K562 (cell line): ENCODE results near the gene CNIH4. TPM values are rescaled to one million over a fixed set of nuclear protein-coding genes. Genes with fewer than 3 reads are reported as not detected.

Experiments
- ATAC-seq: fragments of 200-7000 bp; cut with Tn5 transposase; 3 replicates; pipeline ENCODE4 v1.9.1; 2020; ENCODE audit warnings: moderate library complexity
- BruUV-seq: library from RNA; stranded (reverse); fragments of 400-500 nt; replicated peaks from 2 replicates; lab custom pipeline; 2021; lab: Mats Ljungman, UMichigan
- CTCF ChIA-PET: fragments of 300-600 bp; formaldehyde crosslinking; extraction: SDS; loops from one replicate; lab custom pipeline; 2021; ENCODE audit warnings: low intra/inter-chr PET ratio; lab: Yijun Ruan, JAX
- POLR2A ChIA-PET: fragments of 300-600, 350-650 bp; sonication (Branson Sonifier 250); formaldehyde crosslinking; extraction: SDS; loops from one replicate; lab custom pipeline; 2021; ENCODE audit warnings: antibody characterized with exemption, inconsistent platforms; lab: Yijun Ruan, JAX
- DNase-seq, 4 experiments: peaks; one replicate each; pipeline versions ENCODE4 v3.0.0 to v3.0.0-alpha.2; 2011 to 2018; ENCODE audit warnings: low spot score in 3 of 4, mixed read lengths in 3 of 4; ENCODE audit errors: extremely low read depth in 1 of 4
- FAIRE-seq: peaks from 2 replicates; lab custom pipeline; 2011; peaks lifted over from hg19 to GRCh38; lab: Jason Lieb, UNC
- H2AFZ ChIP-seq: 2 replicates; pipeline ENCODE4 v1.6.0; 2011; ENCODE audit warnings: low read depth, low read length, control low read depth, inconsistent platforms
- H3K27ac ChIP-seq: fragments of 200-600 bp; 3 replicates; pipeline ENCODE4 v1.8.0; 2011; ENCODE audit warnings: low read depth, mild to moderate bottlenecking, control low read depth, inconsistent platforms, low read length, moderate library complexity, mixed read lengths; ENCODE audit errors: extremely low read depth
- H3K27me3 ChIP-seq, 2 experiments: fragments of 300-600 bp in 1 of 2; 2 replicates in 1 of 2; 3 replicates in 1 of 2; pipeline versions ENCODE4 v1.6.0 to v1.8.0; 2011; ENCODE audit warnings: inconsistent platforms in 2 of 2, low read length in 2 of 2, mild to moderate bottlenecking in 1 of 2, mixed read lengths in 1 of 2, moderate library complexity in 1 of 2; ENCODE audit not compliant: control insufficient read depth in 2 of 2, insufficient read depth in 2 of 2
- H3K36me3 ChIP-seq: fragments of 300-600 bp; 3 replicates; pipeline ENCODE4 v1.8.0; 2011; ENCODE audit warnings: mild to moderate bottlenecking, low read length, inconsistent platforms; ENCODE audit not compliant: control insufficient read depth, insufficient read depth
- H3K4me1 ChIP-seq, 2 experiments: fragments of 200-600 bp in 1 of 2; replicated peaks in 1 of 2; 2 replicates in 1 of 2; 3 replicates in 1 of 2; pipeline versions ENCODE4 v1.5.1 to v1.8.0; 2011; ENCODE audit warnings: inconsistent platforms in 2 of 2, low read length in 2 of 2, mild to moderate bottlenecking in 1 of 2, mixed read lengths in 1 of 2, moderate library complexity in 1 of 2; ENCODE audit not compliant: control insufficient read depth in 2 of 2, insufficient read depth in 2 of 2
- H3K4me2 ChIP-seq: 2 replicates; pipeline ENCODE4 v1.6.1; 2011; ENCODE audit warnings: low read length, control low read depth, inconsistent platforms, mixed read lengths; ENCODE audit not compliant: insufficient read depth
- H3K4me3 ChIP-seq: fragments of 200-600 bp; sonication (generic), shearing (Covaris generic); 2 replicates; pipeline ENCODE4 v1.5.1; 2016; ENCODE audit warnings: control low read depth, inconsistent platforms
- H3K79me2 ChIP-seq: fragments of 200-600 bp; 3 replicates; pipeline ENCODE4 v1.8.0; 2011; ENCODE audit warnings: low read length, inconsistent platforms; ENCODE audit not compliant: control insufficient read depth, insufficient read depth
- H3K9ac ChIP-seq, 2 experiments: 2 replicates each; pipeline versions ENCODE4 v1.6.0 to v1.6.1; 2011; ENCODE audit warnings: low read depth in 2 of 2, low read length in 2 of 2, control low read depth in 1 of 2, inconsistent platforms in 1 of 2, mild to moderate bottlenecking in 1 of 2, mixed read lengths in 1 of 2; ENCODE audit not compliant: insufficient read depth in 1 of 2
- H3K9me1 ChIP-seq: one replicate; pipeline ENCODE4 v1.6.0; 2011; ENCODE audit warnings: inconsistent platforms, mild to moderate bottlenecking, low read length, moderate library complexity; ENCODE audit not compliant: control insufficient read depth, insufficient read depth
- H3K9me3 ChIP-seq: replicated peaks from 2 replicates; pipeline ENCODE4 v1.5.1; 2011; ENCODE audit warnings: low read depth, low read length, inconsistent platforms; ENCODE audit not compliant: control insufficient read depth, insufficient read depth
- H4K20me1 ChIP-seq: replicated peaks from 2 replicates; pipeline ENCODE4 v1.6.1; 2011; ENCODE audit warnings: low read length, inconsistent platforms, mixed read lengths; ENCODE audit not compliant: control insufficient read depth, insufficient read depth
- CREB5 ChIP-seq: fragments of 250-450 bp; sonication (Bioruptor Pico); IDR thresholded peaks from 2 replicates; pipeline ENCODE4 v1.5.0; 2020; ENCODE audit warnings: mild to moderate bottlenecking
- CTCF ChIP-seq, 3 experiments: IDR thresholded peaks in 2 of 3; conservative IDR thresholded peaks in 1 of 3; 2 replicates each; pipeline ENCODE4 v1.5.1; 2011 to 2012; ENCODE audit warnings: low read length in 3 of 3, mild to moderate bottlenecking in 3 of 3, control low read depth in 2 of 3, improper control_type of control experiment in 1 of 3, inconsistent platforms in 1 of 3, low read depth in 1 of 3, mixed read lengths in 1 of 3, moderate library complexity in 1 of 3; ENCODE audit not compliant: insufficient read depth in 2 of 3
- GATAD2B ChIP-seq: fragments of 450-650 bp; IDR thresholded peaks from 2 replicates; pipeline ENCODE4 v1.6.1; 2017; ENCODE audit warnings: mild to moderate bottlenecking, borderline replicate concordance
- MLLT1 ChIP-seq, 2 experiments: fragments of 450-650 bp; IDR thresholded peaks; 2 replicates each; pipeline ENCODE4 v1.6.1; 2016
- POLR2AphosphoS2 ChIP-seq: IDR thresholded peaks from 2 replicates; pipeline ENCODE4 v1.6.1; 2012; ENCODE audit warnings: low read length, improper control_type of control experiment
- POLR2G ChIP-seq: fragments of 200-400 bp; formaldehyde crosslinking; IDR thresholded peaks from 2 replicates; pipeline ENCODE4 v1.6.1; 2017; ENCODE audit warnings: low read depth, mild to moderate bottlenecking, antibody characterized with exemption, low read length, moderate library complexity
- POLR2H ChIP-seq: IDR thresholded peaks from 2 replicates; pipeline ENCODE4 v1.6.1; 2016; ENCODE audit warnings: missing genetic modification characterization, low read depth, mild to moderate bottlenecking, control low read depth, missing compliant biosample characterization, moderate library complexity
- TAL1 ChIP-seq: fragments of 450-650 bp; IDR thresholded peaks from 2 replicates; pipeline ENCODE4 v1.6.1; 2016; ENCODE audit warnings: mild to moderate bottlenecking
- ZNF253 ChIP-seq: fragments of 250-450 bp; sonication (Bioruptor Pico); conservative IDR thresholded peaks from 2 replicates; pipeline ENCODE4 v1.6.1; 2021; ENCODE audit warnings: mild to moderate bottlenecking
- ZNF695 ChIP-seq: fragments of 450-650 bp; formaldehyde crosslinking; IDR thresholded peaks from 2 replicates; pipeline ENCODE4 v1.4.0; 2020; ENCODE audit warnings: mild to moderate bottlenecking, moderate library complexity
- WGBS: fragments of 100-300 bp; shearing (Covaris generic); methylation state at CpG from one replicate; pipeline ENCODE4 v1.1.6; 2016; ENCODE audit warnings: low coverage, mixed read lengths; ENCODE audit not compliant: insufficient coverage; ENCODE audit errors: missing lambda C conversion rate; 5-methylcytosine and 5-hydroxymethylcytosine counted together
- in situ Hi-C: fragments of 300-500 bp; cut with MboI; formaldehyde crosslinking; loops from 4 replicates; pipeline ENCODE4 v1.15.0; 2018; ENCODE audit warnings: inconsistent platforms, mixed read lengths
- intact Hi-C: fragments of 100-400 bp; cut with micrococcal nuclease; formaldehyde crosslinking; loops from 2 replicates; pipeline ENCODE4 v1.14.2; 2022
- polyA plus RNA-seq, 8 experiments: library from polyadenylated mRNA; depleted of rRNA in 4 of 8; stranded (reverse) in 5 of 8; unstranded in 3 of 8; fragments of >200 nt; fragmentation: Nextera tagmentation in 2 of 8; fragmentation: Illumina TruSeq in 1 of 8; extraction: Ambion mirVana in 2 of 8; extraction: Trizol in 1 of 8; gene quantifications; 2 replicates each; pipeline versions ENCODE4 v1.2.1 to v1.2.3, GENCODE V29; 2011 to 2014; ENCODE audit warnings: inconsistent platforms in 1 of 8, missing spikeins in 1 of 8
- total RNA-seq, 7 experiments: library from RNA; depleted of rRNA in 6 of 7; stranded (reverse); fragments of >200 nt in 6 of 7; fragmentation: Illumina TruSeq in 2 of 7; extraction: Trizol in 2 of 7; gene quantifications; 2 replicates each; pipeline versions ENCODE4 v1.2.1 to v1.2.3, GENCODE V29; 2011 to 2021; ENCODE audit warnings: low replicate concordance in 1 of 7

The CNIH4 gene
- total and polyA plus RNA-seq, 9 of the 15 experiments (the other 6 are each of a cell fraction or from before 2014, with no cell fraction given) = 41.3 to 266 (median 61.1) TPM

GRCh38 chr1:224383218-224383617 is 26.5 kb downstream of the CNIH4 start:
- H4K20me1 ChIP-seq = no peaks in the 10 kb centered on the region
- in situ Hi-C loops (no loop called here), intact Hi-C loops (no loop called here)
- ATAC-seq (no peak), FAIRE-seq (no peak), DNase-seq (no peak)
- H3K36me3 ChIP-seq = peaks cover 37% of the 10 kb centered on the region
- H3K4me3 ChIP-seq = no peak overlapping the region
- H3K4me2 ChIP-seq = no peak overlapping the region
- H3K4me1 ChIP-seq = 0 out of 5 replicates have a peak, but pooled peaks cover 0 to 2% of the 10 kb centered on the region in 2 experiments
- TF ChIP-seq ZNF695 (no peak), POLR2G (0 out of 2 replicates have a peak, but pooled peaks have one; percentile 6), GATAD2B (no peak), POLR2AphosphoS2 (0 out of 2 replicates have a peak, but pooled peaks have one; percentile 64), MLLT1 (IDR thresholded peaks at IDR 0.05) (no peak), POLR2H (tag) (peak; percentile 50; the same call in 1 of the 2 replicates), ZNF253 (CRISPR knock-in tag) (no peak), TAL1 (no peak), CTCF (IDR thresholded peaks at IDR 0.05 in 2 of 3, conservative IDR thresholded peaks at IDR 0.05 in 1 of 3; ENCODE audit: insufficient read depth in 2 of 3, low read depth in 1 of 3, low read length in 3 of 3) (no peak), CREB5 (CRISPR knock-in tag) (no peak)
- no peak overlapping the region for H3K27ac ChIP-seq
- H3K27me3 ChIP-seq = no peaks in the 10 kb centered on the region
- BruUV-seq = no TSS peak
- no peak overlapping the region for H3K9ac ChIP-seq
- no peak overlapping the region for H2AFZ ChIP-seq
- H3K9me1 ChIP-seq = no peaks in the 10 kb centered on the region
- H3K9me3 ChIP-seq = no peaks in the 10 kb centered on the region
- H3K79me2 ChIP-seq = no peaks in the 10 kb centered on the region
- 74% methylated on average over 3 of the region's 3 CpGs for WGBS
- POLR2A ChIA-PET = interaction anchor here (0.8 to 1.7 kb wide), 6 partner anchors 9 to 26 kb away, joined by 3 to 6 read pairs (median 3); no protein-coding TSS in a partner anchor
- CTCF ChIA-PET = interaction anchor here (0.6 kb wide), 1 partner anchor 232 kb away, joined by 3 read pairs; no protein-coding TSS in a partner anchor
